Posterior cingulate gyrus (tissue), 11 donors: ENCODE data around the gene C1orf159.
A peak's percentile ranks its signal among the peaks of the same experiment; 100 is the strongest.
"Not testable (repeated sequence)": the region's sequence is repeated elsewhere in the genome, so short reads cannot be mapped to it uniquely, and the experiment has no call there.

Experiments
- DNase-seq, 10 donors: peaks; one replicate each; pipeline versions ENCODE4 v3.0.0 to v3.0.0-alpha.2; 2020 to 2021; ENCODE audit warnings: mixed read lengths in 3 of 10
- intact Hi-C: fragments of 100-400 bp; cut with DNase I; formaldehyde crosslinking; loops from one replicate; pipeline ENCODE4 v1.15.1; 2023

The C1orf159 gene

GRCh38 chr1:1121611-1122077, 5.8 kb upstream of the C1orf159 start:
- intact Hi-C loops, result loop anchor here (5.0 to 10.0 kb wide), 2 partner anchors 131 to 253 kb away; partner anchors contain the start of gene AURKAIP1

GRCh38 chr1:1120866-1121591, 5.1 kb upstream of the C1orf159 start:
- intact Hi-C loops, result loop anchor here (5.0 to 10.0 kb wide), 2 partner anchors 131 to 254 kb away; partner anchors contain the start of gene AURKAIP1
- DNase-seq, result peak in 3 of 10 donors; percentile 47 to 78 (median 74)

More at GRCh38 chr1:1121611-1122077, 5.8 kb upstream of the C1orf159 start:
- no peak for DNase-seq

- DNase-seq, result peak in 3 of 10 donors; percentile 31 to 60 (median 60)
- intact Hi-C loops, result loop anchor here (5.0 to 10.0 kb wide), 2 partner anchors 132 to 255 kb away; partner anchors contain the start of gene AURKAIP1
Observed at GRCh38 chr1:1120096-1120495, 4.2 kb upstream of the C1orf159 start.

- intact Hi-C loops, result no loop called here
- DNase-seq, result peak in 4 of 10 donors; percentile 24 to 74 (median 68)
Observed at GRCh38 chr1:1119272-1119890, 3.5 kb upstream of the C1orf159 start.

GRCh38 chr1:1118876-1119220, 3.0 kb upstream of the C1orf159 start:
- intact Hi-C loops, result no loop called here

GRCh38 chr1:1118011-1118875, 2.4 kb upstream of the C1orf159 start:
- DNase-seq, result peak in 4 of 10 donors; percentile 16 to 76 (median 66)
- intact Hi-C loops, result no loop called here

More at GRCh38 chr1:1118876-1119220, 3.0 kb upstream of the C1orf159 start:
- peak in 3 of 10 donors; percentile 31 to 52 (median 46) for DNase-seq

GRCh38 chr1:1117469-1117831, 1.6 kb upstream of the C1orf159 start:
- peak in 4 of 10 donors; percentile 23 to 82 (median 69) for DNase-seq

GRCh38 chr1:1116701-1117468, 996 bp upstream of the C1orf159 start:
- intact Hi-C loops, result loop anchor here (1.0 kb wide), 1 partner anchor 115 kb away; the partner anchor contains the start of genes B3GALT6 and SDF4
- DNase-seq, result peak in 3 of 10 donors; percentile 28 to 85 (median 85)

More at GRCh38 chr1:1117469-1117831, 1.6 kb upstream of the C1orf159 start:
- intact Hi-C loops, result no loop called here

- intact Hi-C loops, result no loop called here
- DNase-seq, result peak in 4 of 10 donors; percentile 14 to 65 (median 54)
Observed at GRCh38 chr1:1115136-1115785, 628 bp downstream of the C1orf159 start.

GRCh38 chr1:1114431-1114830, 1.5 kb downstream of the C1orf159 start:
- intact Hi-C loops, result no loop called here
- DNase-seq, result peak in 3 of 10 donors; percentile 38 to 50 (median 49)

- intact Hi-C loops, result no loop called here
- peak in 3 of 10 donors; percentile 23 to 67 (median 28) for DNase-seq
Observed at GRCh38 chr1:1112237-1112985, 3.5 kb downstream of the C1orf159 start.

- DNase-seq, result peak in 4 of 10 donors; percentile 24 to 52 (median 42)
- intact Hi-C loops, result no loop called here
Observed at GRCh38 chr1:1111516-1112236, 4.2 kb downstream of the C1orf159 start.

GRCh38 chr1:1110561-1110971, 5.3 kb downstream of the C1orf159 start:
- DNase-seq, result peak in 5 of 10 donors; percentile 17 to 86 (median 81)
- intact Hi-C loops, result no loop called here

- intact Hi-C loops, result no loop called here
- DNase-seq, result peak in 4 of 10 donors; percentile 17 to 75 (median 54)
Observed at GRCh38 chr1:1109743-1110142, 6.1 kb downstream of the C1orf159 start.

- peak in 4 of 10 donors; percentile 19 to 81 (median 50) for DNase-seq
Observed at GRCh38 chr1:1106510-1107221, 9.2 kb downstream of the C1orf159 start.

GRCh38 chr1:1104152-1104551, 11.7 kb downstream of the C1orf159 start:
- intact Hi-C loops, result not testable (repeated sequence)
- DNase-seq, result peak in 2 of 10 donors; percentile 23 to 56

More at GRCh38 chr1:1106510-1107221, 9.2 kb downstream of the C1orf159 start:
- intact Hi-C loops, result no loop called here

- peak in 1 of 10 donors; percentile 3 for DNase-seq
- intact Hi-C loops, result no loop called here
Observed at GRCh38 chr1:1101503-1101902, 14.4 kb downstream of the C1orf159 start.
